ENCODE results near the gene RAPGEF2. TPM values are rescaled to one million over a fixed set of nuclear protein-coding genes. Genes with fewer than 3 reads are reported as not detected.

RAPGEF2 gene
- total RNA-seq, 1 donor from 2014 or later = 32.6 TPM

DNA sequence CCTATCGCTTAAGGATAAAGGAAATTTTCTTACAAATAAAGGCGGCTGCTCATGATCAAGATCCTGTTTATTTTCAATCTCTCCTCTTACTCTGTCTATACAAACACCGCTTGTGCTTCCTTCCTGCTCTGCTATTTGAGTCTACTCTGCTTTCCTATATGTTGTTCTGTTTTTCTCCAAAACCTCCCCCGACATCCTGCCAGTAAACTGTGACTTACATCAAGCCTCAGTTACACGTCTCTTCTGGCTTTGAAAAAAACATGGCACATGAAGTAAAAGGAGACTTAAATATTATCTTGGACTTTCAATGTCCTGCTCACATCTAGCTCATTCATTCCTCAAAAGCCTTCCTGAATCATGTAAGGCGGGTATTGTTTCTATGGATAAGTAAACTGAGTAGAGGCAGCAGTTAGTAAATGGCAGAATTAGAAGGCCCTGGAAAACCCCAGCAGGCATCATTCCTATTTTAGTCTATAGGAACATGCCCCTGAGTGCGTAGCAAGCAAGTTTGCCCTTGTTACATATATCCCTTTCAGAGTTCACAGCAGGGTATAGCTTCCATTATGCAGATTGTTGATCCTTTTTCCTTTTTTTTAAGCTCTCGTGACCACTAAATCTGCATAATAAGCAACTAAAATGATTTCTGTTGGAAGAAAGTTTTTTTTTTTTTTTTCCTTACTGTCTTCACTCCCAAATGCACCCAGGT, 280.1 kb downstream of the RAPGEF2 start:
- Histone ChIP-seq H3K4me3 (ENCODE audit: low read depth, low read length) (no peak overlapping the region), H3K36me3 (ENCODE audit: control insufficient read depth, insufficient read depth, low read length) (no peaks in the 10 kb centered on the region), H3K27me3 (ENCODE audit: control insufficient read depth, insufficient read depth, low read length) (no peaks in the 10 kb centered on the region)
- no peak for TF ChIP-seq CTCF (IDR thresholded peaks at IDR 0.05; ENCODE audit: insufficient read depth, low read length, poor library complexity, severe bottlenecking)
- DNase-seq (ENCODE audit: low read depth) = no peak

GRCh38 chr4:159383562-159383931, 280.7 kb downstream of the RAPGEF2 start:
- no peak for DNase-seq (ENCODE audit: low read depth)
- Histone ChIP-seq H3K36me3 (ENCODE audit: control insufficient read depth, insufficient read depth, low read length) (no peaks in the 10 kb centered on the region), H3K27me3 (ENCODE audit: control insufficient read depth, insufficient read depth, low read length) (no peaks in the 10 kb centered on the region), H3K4me3 (ENCODE audit: low read depth, low read length) (no peak overlapping the region)
- TF ChIP-seq CTCF (IDR thresholded peaks at IDR 0.05; ENCODE audit: insufficient read depth, low read length, poor library complexity, severe bottlenecking) = no peak

DNA sequence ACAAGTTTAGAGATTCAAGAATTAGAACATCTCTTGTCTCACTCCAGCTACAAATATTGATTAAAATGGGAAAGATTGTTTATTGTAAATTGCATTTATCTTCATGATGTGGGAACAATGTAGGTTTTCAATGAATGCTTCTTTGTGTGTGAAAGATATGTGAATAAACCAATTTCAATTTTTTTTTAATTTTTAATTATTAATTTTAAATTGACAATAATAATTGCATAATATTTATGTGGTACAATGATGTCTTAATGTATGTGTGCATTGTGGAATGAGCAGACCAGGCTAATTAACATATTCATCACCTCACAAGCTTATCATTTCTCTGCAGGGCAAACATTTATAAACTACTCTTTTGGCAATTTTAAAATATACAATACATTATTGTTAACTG, 281.1 kb downstream of the RAPGEF2 start:
- no peak overlapping the region for H3K4me3 ChIP-seq (ENCODE audit: low read depth, low read length)
- H3K36me3 ChIP-seq (ENCODE audit: control insufficient read depth, insufficient read depth, low read length) = no peaks in the 10 kb centered on the region
- DNase-seq (ENCODE audit: low read depth) = no peak
- H3K27me3 ChIP-seq (ENCODE audit: control insufficient read depth, insufficient read depth, low read length) = no peaks in the 10 kb centered on the region
- no peak for TF ChIP-seq CTCF (IDR thresholded peaks at IDR 0.05; ENCODE audit: insufficient read depth, low read length, poor library complexity, severe bottlenecking)

DNA sequence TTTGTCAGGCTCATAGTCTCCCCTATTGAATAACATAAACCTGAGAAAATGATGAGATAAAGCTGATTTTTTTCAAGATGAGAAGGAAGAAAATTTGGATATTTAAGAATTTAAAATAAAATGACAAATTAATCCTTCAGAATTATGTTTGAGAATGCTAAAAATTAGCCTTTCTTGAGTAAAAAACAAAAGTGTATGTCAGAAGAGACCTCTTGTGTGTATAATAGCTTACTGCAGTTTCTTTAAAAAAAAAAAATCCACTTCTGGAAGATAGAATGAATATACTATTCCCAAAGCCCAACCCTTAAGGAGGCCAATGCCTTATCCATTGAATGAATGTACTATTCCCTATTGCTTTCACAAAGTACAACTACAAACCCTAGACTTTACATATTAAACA, 281.8 kb downstream of the RAPGEF2 start:
- Histone ChIP-seq H3K36me3 (ENCODE audit: control insufficient read depth, insufficient read depth, low read length) (no peaks in the 10 kb centered on the region), H3K27me3 (ENCODE audit: control insufficient read depth, insufficient read depth, low read length) (no peaks in the 10 kb centered on the region), H3K4me3 (ENCODE audit: low read depth, low read length) (no peak overlapping the region)
- TF ChIP-seq CTCF (IDR thresholded peaks at IDR 0.05; ENCODE audit: insufficient read depth, low read length, poor library complexity, severe bottlenecking) = no peak
- DNase-seq (ENCODE audit: low read depth) = no peak

- DNase-seq (ENCODE audit: low read depth) = no peak
- no peak overlapping the region for H3K4me3 ChIP-seq (ENCODE audit: low read depth, low read length)
- no peak for TF ChIP-seq CTCF (IDR thresholded peaks at IDR 0.05; ENCODE audit: insufficient read depth, low read length, poor library complexity, severe bottlenecking)
- H3K27me3 ChIP-seq (ENCODE audit: control insufficient read depth, insufficient read depth, low read length) = no peaks in the 10 kb centered on the region
- no peaks in the 10 kb centered on the region for H3K36me3 ChIP-seq (ENCODE audit: control insufficient read depth, insufficient read depth, low read length)
These were observed 283.7 kb downstream of the RAPGEF2 start for GRCh38 chr4:159386620-159387019.

GRCh38 chr4:159389756-159390155, 286.9 kb downstream of the RAPGEF2 start:
- Histone ChIP-seq H3K4me3 (ENCODE audit: low read depth, low read length) (no peak overlapping the region), H3K27me3 (ENCODE audit: control insufficient read depth, insufficient read depth, low read length) (no peaks in the 10 kb centered on the region), H3K36me3 (ENCODE audit: control insufficient read depth, insufficient read depth, low read length) (no peaks in the 10 kb centered on the region)
- TF ChIP-seq CTCF (IDR thresholded peaks at IDR 0.05; ENCODE audit: insufficient read depth, low read length, poor library complexity, severe bottlenecking) = no peak
- DNase-seq (ENCODE audit: low read depth) = no peak
